Body of pancreas (tissue), 4 donors: ENCODE measurements around the gene SLX9.

ENCODE experiments used
- POLR2A ChIP-seq, 3 donors: fragments of 450-650 bp; IDR thresholded peaks; one replicate each; pipeline ENCODE4 v1.6.1; 2016; ENCODE audit warnings: antibody characterized with exemption in 3 of 3, mild to moderate bottlenecking in 2 of 3
- TF ChIP-seq, protein P1 (sequence below), 7 experiments: fragments of 450-650 bp in 4 of 7; fragments of 200-600 bp in 3 of 7; sonication (generic) in 3 of 7; IDR thresholded peaks; one replicate each; pipeline ENCODE4 v1.5.1; 2016 to 2019; ENCODE audit warnings: antibody characterized with exemption in 7 of 7

DNA sequence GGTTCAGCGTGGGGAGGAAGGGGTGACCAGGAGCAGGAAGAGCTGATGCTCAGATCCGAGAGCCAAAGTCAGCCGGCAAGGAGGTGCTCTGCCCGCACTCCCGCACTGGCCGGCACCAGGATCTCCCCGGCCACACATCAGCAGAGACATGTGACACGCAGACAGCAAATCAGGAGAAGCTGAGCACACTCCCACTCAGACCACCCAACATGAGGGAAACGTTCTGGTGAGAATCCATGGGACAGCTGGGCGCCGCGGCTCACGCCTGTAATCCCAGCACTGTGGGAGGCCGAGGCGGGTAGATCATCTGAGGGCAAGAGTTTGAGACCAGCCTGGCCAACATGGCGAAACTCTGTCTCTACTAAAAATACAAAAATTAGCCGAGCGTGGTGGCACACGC lies 47.7 kb upstream of the SLX9 start:
- TF ChIP-seq, protein P1, sequence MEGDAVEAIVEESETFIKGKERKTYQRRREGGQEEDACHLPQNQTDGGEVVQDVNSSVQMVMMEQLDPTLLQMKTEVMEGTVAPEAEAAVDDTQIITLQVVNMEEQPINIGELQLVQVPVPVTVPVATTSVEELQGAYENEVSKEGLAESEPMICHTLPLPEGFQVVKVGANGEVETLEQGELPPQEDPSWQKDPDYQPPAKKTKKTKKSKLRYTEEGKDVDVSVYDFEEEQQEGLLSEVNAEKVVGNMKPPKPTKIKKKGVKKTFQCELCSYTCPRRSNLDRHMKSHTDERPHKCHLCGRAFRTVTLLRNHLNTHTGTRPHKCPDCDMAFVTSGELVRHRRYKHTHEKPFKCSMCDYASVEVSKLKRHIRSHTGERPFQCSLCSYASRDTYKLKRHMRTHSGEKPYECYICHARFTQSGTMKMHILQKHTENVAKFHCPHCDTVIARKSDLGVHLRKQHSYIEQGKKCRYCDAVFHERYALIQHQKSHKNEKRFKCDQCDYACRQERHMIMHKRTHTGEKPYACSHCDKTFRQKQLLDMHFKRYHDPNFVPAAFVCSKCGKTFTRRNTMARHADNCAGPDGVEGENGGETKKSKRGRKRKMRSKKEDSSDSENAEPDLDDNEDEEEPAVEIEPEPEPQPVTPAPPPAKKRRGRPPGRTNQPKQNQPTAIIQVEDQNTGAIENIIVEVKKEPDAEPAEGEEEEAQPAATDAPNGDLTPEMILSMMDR (IDR thresholded peaks at IDR 0.05): no peak
- no peak for TF ChIP-seq POLR2A (IDR thresholded peaks at IDR 0.05)
